Measurements from ENCODE around the gene COL6A2. TPM values are rescaled to one million over a fixed set of nuclear protein-coding genes. Genes with fewer than 3 reads are reported as not detected.
A peak's percentile ranks its signal among the peaks of the same experiment; 100 is the strongest.

The COL6A2 gene
- total and polyA plus RNA-seq, 2 experiments from 2014 or later = 28.4 to 89.2 TPM

DNA sequence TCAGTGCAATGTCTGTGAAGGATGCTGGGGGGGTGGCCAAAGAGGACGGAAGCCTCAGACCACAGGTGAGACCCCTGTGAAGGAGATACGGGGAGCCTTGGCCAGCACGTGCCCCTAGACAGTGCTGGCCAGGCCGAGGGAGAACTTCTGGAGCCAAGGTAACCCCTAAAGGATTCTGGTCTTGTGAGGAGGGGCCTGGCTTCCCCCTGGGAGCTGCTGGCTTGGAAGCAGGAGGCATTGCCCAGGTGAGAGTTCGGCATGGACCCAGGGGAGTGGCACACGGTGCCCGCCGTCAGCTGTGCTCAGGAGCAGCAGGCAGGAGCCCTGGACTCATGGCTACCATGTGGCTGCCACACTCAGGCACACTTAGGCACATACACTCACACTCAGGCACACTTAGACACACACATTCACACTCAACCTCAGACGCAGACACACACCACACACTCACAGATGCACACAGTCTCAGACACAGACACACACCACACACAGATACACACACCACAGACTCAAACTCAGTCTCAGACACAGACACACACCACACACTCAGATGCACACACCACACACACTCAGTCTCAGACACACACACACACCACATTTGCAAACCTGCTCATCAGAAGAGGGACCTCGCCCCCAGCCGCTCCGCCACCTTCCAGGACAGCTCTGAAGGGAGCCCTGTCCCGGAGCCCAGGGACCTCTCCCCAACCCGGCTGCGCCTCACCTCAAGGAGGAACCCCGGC is 1.1 kb upstream of the COL6A2 start:
- Mint-ChIP-seq H3K4me1 (peaks cover 3% of the 10 kb centered on the region; the same call in 1 of the 3 replicates), H3K4me3 (peak overlapping the region; percentile 56), H3K27me3 (ENCODE audit: insufficient read depth, low read depth, poor library complexity) (peaks cover 31% of the 10 kb centered on the region), H3K27ac (no peak overlapping the region), H3K36me3 (ENCODE audit: low read depth) (peaks cover 27% of the 10 kb centered on the region), H3K9me3 (peaks cover 28% of the 10 kb centered on the region)
- Histone ChIP-seq H3K36me3 (ENCODE audit: insufficient read depth) (no peaks in the 10 kb centered on the region), H3K79me2 (replicated peaks; ENCODE audit: insufficient read depth) (peaks cover 23% of the 10 kb centered on the region), H3K4me3 (peak overlapping the region; percentile 66), H3K9me2 (ENCODE audit: insufficient read depth) (no peaks in the 10 kb centered on the region), H4K20me1 (replicated peaks; ENCODE audit: insufficient read depth) (peaks cover 10% of the 10 kb centered on the region; the same call in 1 of the 2 replicates), H3K4me1 (ENCODE audit: insufficient read depth) (0 out of 2 replicates have a peak, but pooled peaks cover 3% of the 10 kb centered on the region), H2AFZ (no peak overlapping the region), H3K4me2 (peak overlapping the region; percentile 82), H3K27ac (ENCODE audit: low read depth) (no peak overlapping the region), H3K27me3 (ENCODE audit: insufficient read depth) (peaks cover 14% of the 10 kb centered on the region; the same call in 1 of the 2 replicates), H3F3A (replicated peaks; ENCODE audit: low read depth) (no peaks in the 10 kb centered on the region)
- TF ChIP-seq EZH2phosphoT487 (IDR thresholded peaks at IDR 0.05; ENCODE audit: unreplicated experiment) (no peak), EZH2 (IDR thresholded peaks at IDR 0.05; ENCODE audit: low read depth, unreplicated experiment) (no peak), NANOG (IDR thresholded peaks at IDR 0.05; ENCODE audit: borderline replicate concordance) (no peak), ETS1 (IDR thresholded peaks at IDR 0.05) (no peak), STAT1 (IDR thresholded peaks at IDR 0.05; ENCODE audit: unreplicated experiment) (no peak), POLR2AphosphoS5 (IDR thresholded peaks at IDR 0.05; ENCODE audit: low read depth) (no peak), ZNF331 (CRISPR knock-in tag; IDR thresholded peaks at IDR 0.05; ENCODE audit: low read depth) (no peak), CTCF (conservative IDR thresholded peaks at IDR 0.05; ENCODE audit: low read depth in 2 of 2) (no peak), JUNB (IDR thresholded peaks at IDR 0.05; ENCODE audit: unreplicated experiment) (no peak), ZNF114 (CRISPR knock-in tag; IDR thresholded peaks at IDR 0.05) (no peak), CREB1 (CRISPR knock-in tag; IDR thresholded peaks at IDR 0.05; ENCODE audit: low read depth) (no peak)
- TF ChIP-seq, protein P1, sequence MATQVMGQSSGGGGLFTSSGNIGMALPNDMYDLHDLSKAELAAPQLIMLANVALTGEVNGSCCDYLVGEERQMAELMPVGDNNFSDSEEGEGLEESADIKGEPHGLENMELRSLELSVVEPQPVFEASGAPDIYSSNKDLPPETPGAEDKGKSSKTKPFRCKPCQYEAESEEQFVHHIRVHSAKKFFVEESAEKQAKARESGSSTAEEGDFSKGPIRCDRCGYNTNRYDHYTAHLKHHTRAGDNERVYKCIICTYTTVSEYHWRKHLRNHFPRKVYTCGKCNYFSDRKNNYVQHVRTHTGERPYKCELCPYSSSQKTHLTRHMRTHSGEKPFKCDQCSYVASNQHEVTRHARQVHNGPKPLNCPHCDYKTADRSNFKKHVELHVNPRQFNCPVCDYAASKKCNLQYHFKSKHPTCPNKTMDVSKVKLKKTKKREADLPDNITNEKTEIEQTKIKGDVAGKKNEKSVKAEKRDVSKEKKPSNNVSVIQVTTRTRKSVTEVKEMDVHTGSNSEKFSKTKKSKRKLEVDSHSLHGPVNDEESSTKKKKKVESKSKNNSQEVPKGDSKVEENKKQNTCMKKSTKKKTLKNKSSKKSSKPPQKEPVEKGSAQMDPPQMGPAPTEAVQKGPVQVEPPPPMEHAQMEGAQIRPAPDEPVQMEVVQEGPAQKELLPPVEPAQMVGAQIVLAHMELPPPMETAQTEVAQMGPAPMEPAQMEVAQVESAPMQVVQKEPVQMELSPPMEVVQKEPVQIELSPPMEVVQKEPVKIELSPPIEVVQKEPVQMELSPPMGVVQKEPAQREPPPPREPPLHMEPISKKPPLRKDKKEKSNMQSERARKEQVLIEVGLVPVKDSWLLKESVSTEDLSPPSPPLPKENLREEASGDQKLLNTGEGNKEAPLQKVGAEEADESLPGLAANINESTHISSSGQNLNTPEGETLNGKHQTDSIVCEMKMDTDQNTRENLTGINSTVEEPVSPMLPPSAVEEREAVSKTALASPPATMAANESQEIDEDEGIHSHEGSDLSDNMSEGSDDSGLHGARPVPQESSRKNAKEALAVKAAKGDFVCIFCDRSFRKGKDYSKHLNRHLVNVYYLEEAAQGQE (IDR thresholded peaks at IDR 0.05; ENCODE audit: unreplicated experiment) = no peak
- TF ChIP-seq, protein P2, sequence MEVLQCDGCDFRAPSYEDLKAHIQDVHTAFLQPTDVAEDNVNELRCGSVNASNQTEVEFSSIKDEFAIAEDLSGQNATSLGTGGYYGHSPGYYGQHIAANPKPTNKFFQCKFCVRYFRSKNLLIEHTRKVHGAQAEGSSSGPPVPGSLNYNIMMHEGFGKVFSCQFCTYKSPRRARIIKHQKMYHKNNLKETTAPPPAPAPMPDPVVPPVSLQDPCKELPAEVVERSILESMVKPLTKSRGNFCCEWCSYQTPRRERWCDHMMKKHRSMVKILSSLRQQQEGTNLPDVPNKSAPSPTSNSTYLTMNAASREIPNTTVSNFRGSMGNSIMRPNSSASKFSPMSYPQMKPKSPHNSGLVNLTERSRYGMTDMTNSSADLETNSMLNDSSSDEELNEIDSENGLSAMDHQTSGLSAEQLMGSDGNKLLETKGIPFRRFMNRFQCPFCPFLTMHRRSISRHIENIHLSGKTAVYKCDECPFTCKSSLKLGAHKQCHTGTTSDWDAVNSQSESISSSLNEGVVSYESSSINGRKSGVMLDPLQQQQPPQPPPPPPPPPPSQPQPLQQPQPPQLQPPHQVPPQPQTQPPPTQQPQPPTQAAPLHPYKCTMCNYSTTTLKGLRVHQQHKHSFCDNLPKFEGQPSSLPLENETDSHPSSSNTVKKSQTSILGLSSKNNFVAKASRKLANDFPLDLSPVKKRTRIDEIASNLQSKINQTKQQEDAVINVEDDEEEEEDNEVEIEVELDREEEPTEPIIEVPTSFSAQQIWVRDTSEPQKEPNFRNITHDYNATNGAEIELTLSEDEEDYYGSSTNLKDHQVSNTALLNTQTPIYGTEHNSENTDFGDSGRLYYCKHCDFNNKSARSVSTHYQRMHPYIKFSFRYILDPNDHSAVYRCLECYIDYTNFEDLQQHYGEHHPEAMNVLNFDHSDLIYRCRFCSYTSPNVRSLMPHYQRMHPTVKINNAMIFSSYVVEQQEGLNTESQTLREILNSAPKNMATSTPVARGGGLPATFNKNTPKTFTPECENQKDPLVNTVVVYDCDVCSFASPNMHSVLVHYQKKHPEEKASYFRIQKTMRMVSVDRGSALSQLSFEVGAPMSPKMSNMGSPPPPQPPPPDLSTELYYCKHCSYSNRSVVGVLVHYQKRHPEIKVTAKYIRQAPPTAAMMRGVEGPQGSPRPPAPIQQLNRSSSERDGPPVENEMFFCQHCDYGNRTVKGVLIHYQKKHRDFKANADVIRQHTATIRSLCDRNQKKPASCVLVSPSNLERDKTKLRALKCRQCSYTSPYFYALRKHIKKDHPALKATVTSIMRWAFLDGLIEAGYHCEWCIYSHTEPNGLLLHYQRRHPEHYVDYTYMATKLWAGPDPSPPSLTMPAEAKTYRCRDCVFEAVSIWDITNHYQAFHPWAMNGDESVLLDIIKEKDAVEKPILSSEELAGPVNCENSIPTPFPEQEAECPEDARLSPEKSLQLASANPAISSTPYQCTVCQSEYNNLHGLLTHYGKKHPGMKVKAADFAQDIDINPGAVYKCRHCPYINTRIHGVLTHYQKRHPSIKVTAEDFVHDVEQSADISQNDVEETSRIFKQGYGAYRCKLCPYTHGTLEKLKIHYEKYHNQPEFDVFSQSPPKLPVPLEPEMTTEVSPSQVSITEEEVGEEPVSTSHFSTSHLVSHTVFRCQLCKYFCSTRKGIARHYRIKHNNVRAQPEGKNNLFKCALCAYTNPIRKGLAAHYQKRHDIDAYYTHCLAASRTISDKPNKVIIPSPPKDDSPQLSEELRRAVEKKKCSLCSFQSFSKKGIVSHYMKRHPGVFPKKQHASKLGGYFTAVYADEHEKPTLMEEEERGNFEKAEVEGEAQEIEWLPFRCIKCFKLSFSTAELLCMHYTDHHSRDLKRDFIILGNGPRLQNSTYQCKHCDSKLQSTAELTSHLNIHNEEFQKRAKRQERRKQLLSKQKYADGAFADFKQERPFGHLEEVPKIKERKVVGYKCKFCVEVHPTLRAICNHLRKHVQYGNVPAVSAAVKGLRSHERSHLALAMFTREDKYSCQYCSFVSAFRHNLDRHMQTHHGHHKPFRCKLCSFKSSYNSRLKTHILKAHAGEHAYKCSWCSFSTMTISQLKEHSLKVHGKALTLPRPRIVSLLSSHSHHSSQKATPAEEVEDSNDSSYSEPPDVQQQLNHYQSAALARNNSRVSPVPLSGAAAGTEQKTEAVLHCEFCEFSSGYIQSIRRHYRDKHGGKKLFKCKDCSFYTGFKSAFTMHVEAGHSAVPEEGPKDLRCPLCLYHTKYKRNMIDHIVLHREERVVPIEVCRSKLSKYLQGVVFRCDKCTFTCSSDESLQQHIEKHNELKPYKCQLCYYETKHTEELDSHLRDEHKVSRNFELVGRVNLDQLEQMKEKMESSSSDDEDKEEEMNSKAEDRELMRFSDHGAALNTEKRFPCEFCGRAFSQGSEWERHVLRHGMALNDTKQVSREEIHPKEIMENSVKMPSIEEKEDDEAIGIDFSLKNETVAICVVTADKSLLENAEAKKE (CRISPR knock-in tag; IDR thresholded peaks at IDR 0.05) = no peak
- DNase-seq (ENCODE audit: low spot score) (peak; percentile 44), ATAC-seq (peak; percentile 9)

All from GM23338 (cell line).